Liver (tissue), 9 donors: ENCODE measurements around the gene DEPDC5. TPM values are rescaled to one million over a fixed set of nuclear protein-coding genes. Genes with fewer than 3 reads are reported as not detected.

ENCODE experiments used
- DNase-seq: peaks from one replicate; pipeline ENCODE4 v3.0.0-alpha.2; 2017; ENCODE audit warnings: low spot score
- H3K27ac ChIP-seq, 2 donors: one replicate each; pipeline ENCODE4 v1.7.0; 2013; ENCODE audit warnings: inconsistent platforms in 2 of 2, low read length in 2 of 2, control low read depth in 1 of 2, low read depth in 1 of 2, mild to moderate bottlenecking in 1 of 2
- H3K27me3 ChIP-seq, 4 donors: one replicate each; pipeline versions ENCODE4 v1.6.1 to v1.7.0; 2013; ENCODE audit warnings: low read length in 3 of 4, inconsistent platforms in 1 of 4, mild to moderate bottlenecking in 1 of 4, moderate library complexity in 1 of 4; ENCODE audit not compliant: control insufficient read depth in 4 of 4, insufficient read depth in 4 of 4
- H3K36me3 ChIP-seq, 4 donors: one replicate each; pipeline versions ENCODE4 v1.6.1 to v1.7.0; 2013; ENCODE audit warnings: low read length in 3 of 4, mild to moderate bottlenecking in 3 of 4, low read depth in 1 of 4, moderate library complexity in 1 of 4; ENCODE audit not compliant: control insufficient read depth in 4 of 4, insufficient read depth in 3 of 4
- H3K4me1 ChIP-seq, 4 donors: one replicate each; pipeline versions ENCODE4 v1.6.1 to v1.7.0; 2013; ENCODE audit warnings: low read length in 3 of 4, mild to moderate bottlenecking in 3 of 4, moderate library complexity in 1 of 4; ENCODE audit not compliant: control insufficient read depth in 4 of 4, insufficient read depth in 4 of 4
- H3K4me3 ChIP-seq, 3 donors: one replicate each; pipeline versions ENCODE4 v1.6.1 to v1.7.0; 2013; ENCODE audit warnings: low read length in 3 of 3, control low read depth in 1 of 3, low read depth in 1 of 3, mild to moderate bottlenecking in 1 of 3
- H3K9ac ChIP-seq, 2 donors: one replicate each; pipeline ENCODE4 v1.7.0; 2013; ENCODE audit warnings: low read length in 2 of 2, mild to moderate bottlenecking in 2 of 2, moderate library complexity in 2 of 2, control low read depth in 1 of 2, low read depth in 1 of 2
- H3K9me3 ChIP-seq, 4 donors: one replicate each; pipeline versions ENCODE4 v1.6.1 to v1.7.0; 2013; ENCODE audit warnings: low read length in 3 of 4; ENCODE audit not compliant: control insufficient read depth in 4 of 4
- ATF3 ChIP-seq: IDR thresholded peaks from 2 replicates; pipeline ENCODE4 v1.6.1; 2016; ENCODE audit warnings: antibody characterized with exemption
- CTCF ChIP-seq: fragments of 150-350 bp; IDR thresholded peaks from 2 replicates; pipeline ENCODE4 v1.5.1; 2017; ENCODE audit warnings: improper control_type of control experiment, low read depth, low read length; ENCODE audit not compliant: missing input control
- FOXA1 ChIP-seq: IDR thresholded peaks from 2 replicates; pipeline ENCODE4 v1.6.1; 2016; ENCODE audit warnings: antibody characterized with exemption
- FOXA2 ChIP-seq: IDR thresholded peaks from 2 replicates; pipeline ENCODE4 v1.6.1; 2016; ENCODE audit warnings: antibody characterized with exemption
- GABPA ChIP-seq, 2 donors: IDR thresholded peaks in 1 of 2; conservative IDR thresholded peaks in 1 of 2; 2 replicates each; pipeline ENCODE4 v1.6.1; 2016; ENCODE audit warnings: antibody characterized with exemption in 2 of 2, mild to moderate bottlenecking in 1 of 2, moderate library complexity in 1 of 2
- HNF4A ChIP-seq, 2 donors: conservative IDR thresholded peaks; 2 replicates each; pipeline ENCODE4 v1.6.1; 2016; ENCODE audit warnings: antibody characterized with exemption in 2 of 2, mild to moderate bottlenecking in 2 of 2
- HNF4G ChIP-seq: IDR thresholded peaks from 2 replicates; pipeline ENCODE4 v1.6.1; 2016; ENCODE audit warnings: antibody characterized with exemption
- NR2F2 ChIP-seq: IDR thresholded peaks from 2 replicates; pipeline ENCODE4 v1.6.1; 2016; ENCODE audit warnings: antibody characterized with exemption
- RAD21 ChIP-seq, 2 donors: IDR thresholded peaks; 2 replicates each; pipeline ENCODE4 v1.6.1; 2016; ENCODE audit warnings: antibody characterized with exemption in 2 of 2, mild to moderate bottlenecking in 2 of 2
- RXRA ChIP-seq, 2 donors: IDR thresholded peaks; 2 replicates each; pipeline ENCODE4 v1.6.1; 2017 to 2018; ENCODE audit warnings: antibody characterized with exemption in 2 of 2, mild to moderate bottlenecking in 1 of 2
- SP1 ChIP-seq: IDR thresholded peaks from 2 replicates; pipeline ENCODE4 v1.6.1; 2018; ENCODE audit warnings: antibody characterized with exemption, mild to moderate bottlenecking
- TAF1 ChIP-seq: conservative IDR thresholded peaks from 2 replicates; pipeline ENCODE4 v1.6.1; 2016; ENCODE audit warnings: antibody characterized with exemption, mild to moderate bottlenecking
- YY1 ChIP-seq: IDR thresholded peaks from 2 replicates; pipeline ENCODE4 v1.6.1; 2016; ENCODE audit warnings: antibody characterized with exemption, mild to moderate bottlenecking
- WGBS: extraction: QIAGEN DNeasy Blood & Tissue Kit; methylation state at CpG from one replicate; pipeline ENCODE4 v1.1.7; 2013; 5-methylcytosine and 5-hydroxymethylcytosine counted together
- polyA plus RNA-seq, 2 donors: library from polyadenylated mRNA; stranded (reverse) in 1 of 2; unstranded in 1 of 2; fragments of 200-250 nt in 1 of 2; fragments of >200 nt in 1 of 2; fragmentation: Nextera tagmentation in 1 of 2; extraction: Ambion mirVana in 1 of 2; gene quantifications; one replicate each; pipeline versions ENCODE4 v1.2.1 to v1.2.3, GENCODE V29; 2013 to 2015
- total RNA-seq, 2 donors: library from RNA; depleted of rRNA; stranded (reverse); fragments of >200 nt; gene quantifications; one replicate each; pipeline ENCODE4 v1.2.3, GENCODE V29; 2014
- TF ChIP-seq, protein P1 (sequence below): IDR thresholded peaks from 2 replicates; pipeline ENCODE4 v1.6.1; 2016; ENCODE audit warnings: antibody characterized with exemption
- TF ChIP-seq, protein P2 (sequence below): IDR thresholded peaks from 2 replicates; pipeline ENCODE4 v1.6.1; 2016; ENCODE audit warnings: antibody characterized with exemption, mild to moderate bottlenecking
- TF ChIP-seq, protein P3 (sequence below): IDR thresholded peaks from 2 replicates; pipeline ENCODE4 v1.6.1; 2016; ENCODE audit warnings: antibody characterized with exemption
- donor health status: healthy.
- donor health status: healthy.
- donor health status: healthy.
- donor health status: healthy.
- donor health status: healthy.

DEPDC5 gene
- total and polyA plus RNA-seq, 4 donors = 5.5 to 19.4 (median 12.6) TPM

- WGBS = 98% methylated on average over 2 of the region's 2 CpGs
- no peak for TF ChIP-seq FOXA2
- TF ChIP-seq HNF4G = no peak
- TF ChIP-seq, protein P1, sequence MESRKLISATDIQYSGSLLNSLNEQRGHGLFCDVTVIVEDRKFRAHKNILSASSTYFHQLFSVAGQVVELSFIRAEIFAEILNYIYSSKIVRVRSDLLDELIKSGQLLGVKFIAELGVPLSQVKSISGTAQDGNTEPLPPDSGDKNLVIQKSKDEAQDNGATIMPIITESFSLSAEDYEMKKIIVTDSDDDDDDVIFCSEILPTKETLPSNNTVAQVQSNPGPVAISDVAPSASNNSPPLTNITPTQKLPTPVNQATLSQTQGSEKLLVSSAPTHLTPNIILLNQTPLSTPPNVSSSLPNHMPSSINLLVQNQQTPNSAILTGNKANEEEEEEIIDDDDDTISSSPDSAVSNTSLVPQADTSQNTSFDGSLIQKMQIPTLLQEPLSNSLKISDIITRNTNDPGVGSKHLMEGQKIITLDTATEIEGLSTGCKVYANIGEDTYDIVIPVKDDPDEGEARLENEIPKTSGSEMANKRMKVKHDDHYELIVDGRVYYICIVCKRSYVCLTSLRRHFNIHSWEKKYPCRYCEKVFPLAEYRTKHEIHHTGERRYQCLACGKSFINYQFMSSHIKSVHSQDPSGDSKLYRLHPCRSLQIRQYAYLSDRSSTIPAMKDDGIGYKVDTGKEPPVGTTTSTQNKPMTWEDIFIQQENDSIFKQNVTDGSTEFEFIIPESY = no peak
- no peak for TF ChIP-seq NR2F2
- no peak for TF ChIP-seq FOXA1
- no peak for TF ChIP-seq SP1
- TF ChIP-seq RAD21 (IDR thresholded peaks at IDR 0.05) = no peak
- TF ChIP-seq RXRA (IDR thresholded peaks at IDR 0.05) = no peak
- TF ChIP-seq GABPA (IDR thresholded peaks at IDR 0.05 in 1 of 2, conservative IDR thresholded peaks at IDR 0.05 in 1 of 2) = no peak
- TF ChIP-seq TAF1 = no peak
- TF ChIP-seq YY1 = no peak
- TF ChIP-seq HNF4A (conservative IDR thresholded peaks at IDR 0.05) = no peak
- no peak overlapping the region for H3K4me3 ChIP-seq
- H3K27me3 ChIP-seq = no peaks in the 10 kb centered on the region
- H3K36me3 ChIP-seq = peaks cover 3 to 48% (median 32%) of the 10 kb centered on the region in 4 donors
- no peak overlapping the region for H3K9ac ChIP-seq
- no peak for DNase-seq
- no peak overlapping the region for H3K27ac ChIP-seq
- peaks cover 2 to 10% (median 5%) of the 10 kb centered on the region in 4 donors for H3K4me1 ChIP-seq
- no peaks in the 10 kb centered on the region for H3K9me3 ChIP-seq
Measured at GRCh38 chr22:31825513-31825912, 71.7 kb downstream of the DEPDC5 start.

GRCh38 chr22:31826443-31826842, 72.6 kb downstream of the DEPDC5 start:
- H3K4me1 ChIP-seq = peaks cover 2 to 18% (median 5%) of the 10 kb centered on the region in 4 donors
- 91% methylated on average over 6 of the region's 6 CpGs for WGBS

GRCh38 chr22:31828739-31829138, 74.9 kb downstream of the DEPDC5 start:
- no peak overlapping the region for H3K4me3 ChIP-seq
- TF ChIP-seq, protein P2, sequence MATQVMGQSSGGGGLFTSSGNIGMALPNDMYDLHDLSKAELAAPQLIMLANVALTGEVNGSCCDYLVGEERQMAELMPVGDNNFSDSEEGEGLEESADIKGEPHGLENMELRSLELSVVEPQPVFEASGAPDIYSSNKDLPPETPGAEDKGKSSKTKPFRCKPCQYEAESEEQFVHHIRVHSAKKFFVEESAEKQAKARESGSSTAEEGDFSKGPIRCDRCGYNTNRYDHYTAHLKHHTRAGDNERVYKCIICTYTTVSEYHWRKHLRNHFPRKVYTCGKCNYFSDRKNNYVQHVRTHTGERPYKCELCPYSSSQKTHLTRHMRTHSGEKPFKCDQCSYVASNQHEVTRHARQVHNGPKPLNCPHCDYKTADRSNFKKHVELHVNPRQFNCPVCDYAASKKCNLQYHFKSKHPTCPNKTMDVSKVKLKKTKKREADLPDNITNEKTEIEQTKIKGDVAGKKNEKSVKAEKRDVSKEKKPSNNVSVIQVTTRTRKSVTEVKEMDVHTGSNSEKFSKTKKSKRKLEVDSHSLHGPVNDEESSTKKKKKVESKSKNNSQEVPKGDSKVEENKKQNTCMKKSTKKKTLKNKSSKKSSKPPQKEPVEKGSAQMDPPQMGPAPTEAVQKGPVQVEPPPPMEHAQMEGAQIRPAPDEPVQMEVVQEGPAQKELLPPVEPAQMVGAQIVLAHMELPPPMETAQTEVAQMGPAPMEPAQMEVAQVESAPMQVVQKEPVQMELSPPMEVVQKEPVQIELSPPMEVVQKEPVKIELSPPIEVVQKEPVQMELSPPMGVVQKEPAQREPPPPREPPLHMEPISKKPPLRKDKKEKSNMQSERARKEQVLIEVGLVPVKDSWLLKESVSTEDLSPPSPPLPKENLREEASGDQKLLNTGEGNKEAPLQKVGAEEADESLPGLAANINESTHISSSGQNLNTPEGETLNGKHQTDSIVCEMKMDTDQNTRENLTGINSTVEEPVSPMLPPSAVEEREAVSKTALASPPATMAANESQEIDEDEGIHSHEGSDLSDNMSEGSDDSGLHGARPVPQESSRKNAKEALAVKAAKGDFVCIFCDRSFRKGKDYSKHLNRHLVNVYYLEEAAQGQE = no peak
- no peak for TF ChIP-seq SP1
- TF ChIP-seq HNF4A (conservative IDR thresholded peaks at IDR 0.05) = no peak
- no peak for TF ChIP-seq ATF3
- TF ChIP-seq RAD21 (IDR thresholded peaks at IDR 0.05) = no peak
- TF ChIP-seq GABPA (IDR thresholded peaks at IDR 0.05 in 1 of 2, conservative IDR thresholded peaks at IDR 0.05 in 1 of 2) = no peak
- TF ChIP-seq YY1 = no peak
- TF ChIP-seq CTCF = no peak
- H3K36me3 ChIP-seq = peaks cover 3 to 21% (median 10%) of the 10 kb centered on the region in 4 donors
- no peak overlapping the region for H3K27ac ChIP-seq
- no peaks in the 10 kb centered on the region for H3K27me3 ChIP-seq
- 95% methylated on average over 5 of the region's 5 CpGs for WGBS
- H3K4me1 ChIP-seq = peaks cover 2 to 24% (median 10%) of the 10 kb centered on the region in 4 donors
- H3K9ac ChIP-seq = no peak overlapping the region
- no peaks in the 10 kb centered on the region for H3K9me3 ChIP-seq
- DNase-seq = no peak

More at GRCh38 chr22:31826443-31826842, 72.6 kb downstream of the DEPDC5 start:
- DNase-seq = no peak
- no peak overlapping the region for H3K9ac ChIP-seq
- no peak overlapping the region for H3K27ac ChIP-seq
- H3K4me3 ChIP-seq = no peak overlapping the region
- H3K27me3 ChIP-seq = no peaks in the 10 kb centered on the region
- peaks cover 3 to 39% (median 24%) of the 10 kb centered on the region in 4 donors for H3K36me3 ChIP-seq
- TF ChIP-seq, protein P3, sequence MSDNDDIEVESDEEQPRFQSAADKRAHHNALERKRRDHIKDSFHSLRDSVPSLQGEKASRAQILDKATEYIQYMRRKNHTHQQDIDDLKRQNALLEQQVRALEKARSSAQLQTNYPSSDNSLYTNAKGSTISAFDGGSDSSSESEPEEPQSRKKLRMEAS = no peak
- no peaks in the 10 kb centered on the region for H3K9me3 ChIP-seq
